Measurements from ENCODE around the gene MPP2.

GRCh38 chr17:43942051-43942685 lies 34.8 kb upstream of the MPP2 start, which contains the start of gene PPY:
- TF ChIP-seq, protein P1, sequence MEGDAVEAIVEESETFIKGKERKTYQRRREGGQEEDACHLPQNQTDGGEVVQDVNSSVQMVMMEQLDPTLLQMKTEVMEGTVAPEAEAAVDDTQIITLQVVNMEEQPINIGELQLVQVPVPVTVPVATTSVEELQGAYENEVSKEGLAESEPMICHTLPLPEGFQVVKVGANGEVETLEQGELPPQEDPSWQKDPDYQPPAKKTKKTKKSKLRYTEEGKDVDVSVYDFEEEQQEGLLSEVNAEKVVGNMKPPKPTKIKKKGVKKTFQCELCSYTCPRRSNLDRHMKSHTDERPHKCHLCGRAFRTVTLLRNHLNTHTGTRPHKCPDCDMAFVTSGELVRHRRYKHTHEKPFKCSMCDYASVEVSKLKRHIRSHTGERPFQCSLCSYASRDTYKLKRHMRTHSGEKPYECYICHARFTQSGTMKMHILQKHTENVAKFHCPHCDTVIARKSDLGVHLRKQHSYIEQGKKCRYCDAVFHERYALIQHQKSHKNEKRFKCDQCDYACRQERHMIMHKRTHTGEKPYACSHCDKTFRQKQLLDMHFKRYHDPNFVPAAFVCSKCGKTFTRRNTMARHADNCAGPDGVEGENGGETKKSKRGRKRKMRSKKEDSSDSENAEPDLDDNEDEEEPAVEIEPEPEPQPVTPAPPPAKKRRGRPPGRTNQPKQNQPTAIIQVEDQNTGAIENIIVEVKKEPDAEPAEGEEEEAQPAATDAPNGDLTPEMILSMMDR (IDR thresholded peaks at IDR 0.05), result no peak
- TF ChIP-seq POLR2A (IDR thresholded peaks at IDR 0.05), result no peak

All from testis (tissue), 2 donors.